ENCODE data around the gene CFAP210.
"Not testable (repeated sequence)": the region's sequence is repeated elsewhere in the genome, so short reads cannot be mapped to it uniquely, and the experiment has no call there.

Gene CFAP210

GRCh38 chr2:169613876-169614275 lies 80.3 kb downstream of the CFAP210 start:
- DNase-seq, result no peak

GRCh38 chr2:169609264-169609663 lies 84.9 kb downstream of the CFAP210 start:
- no peak for DNase-seq

- DNase-seq, result no peak
These were observed 94.6 kb downstream of the CFAP210 start for GRCh38 chr2:169599568-169599967.

GRCh38 chr2:169598982-169599381 lies 95.2 kb downstream of the CFAP210 start:
- DNase-seq, result no peak

GRCh38 chr2:169596546-169596945 lies 97.7 kb downstream of the CFAP210 start:
- not testable (repeated sequence) for DNase-seq
